Measurements from ENCODE around the gene MYH9.

DNA sequence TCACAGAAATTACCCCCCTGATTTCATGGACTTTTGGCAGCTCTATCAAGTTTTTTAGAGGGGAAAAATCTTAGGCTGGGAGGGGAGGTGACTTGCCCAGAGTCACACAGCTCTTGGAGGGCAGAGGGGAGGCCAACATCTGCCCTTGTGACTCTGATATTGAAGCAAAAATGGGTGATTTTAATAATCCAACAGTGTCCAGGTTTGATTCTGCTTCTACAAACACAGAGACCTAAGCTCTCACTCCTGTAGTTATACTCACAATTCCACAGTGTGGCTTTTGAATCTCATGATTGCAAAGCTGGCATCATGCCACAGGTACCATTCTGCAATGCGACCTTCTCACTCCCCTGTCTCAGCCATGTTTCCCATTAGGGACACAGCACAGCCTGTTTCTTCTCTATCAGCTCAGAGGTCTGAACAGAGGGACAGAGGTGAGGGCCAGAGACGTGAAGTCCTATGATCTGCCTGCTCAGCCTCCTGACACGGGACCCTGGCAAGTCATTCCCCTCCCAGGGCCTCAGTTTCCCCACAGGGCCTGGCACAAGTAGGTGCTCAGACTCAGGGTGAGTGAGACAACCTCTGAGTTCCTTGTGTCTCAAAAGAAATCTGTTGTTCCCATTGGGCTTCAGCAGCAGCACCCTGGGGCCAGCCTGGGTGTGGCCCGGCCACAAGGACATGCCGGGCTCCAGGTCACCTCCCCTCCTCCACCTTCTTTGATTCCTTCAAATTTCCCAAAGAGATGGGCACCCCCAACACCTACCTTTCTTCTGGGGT is 149.2 kb downstream of the MYH9 start:
- TF ChIP-seq, protein P1, sequence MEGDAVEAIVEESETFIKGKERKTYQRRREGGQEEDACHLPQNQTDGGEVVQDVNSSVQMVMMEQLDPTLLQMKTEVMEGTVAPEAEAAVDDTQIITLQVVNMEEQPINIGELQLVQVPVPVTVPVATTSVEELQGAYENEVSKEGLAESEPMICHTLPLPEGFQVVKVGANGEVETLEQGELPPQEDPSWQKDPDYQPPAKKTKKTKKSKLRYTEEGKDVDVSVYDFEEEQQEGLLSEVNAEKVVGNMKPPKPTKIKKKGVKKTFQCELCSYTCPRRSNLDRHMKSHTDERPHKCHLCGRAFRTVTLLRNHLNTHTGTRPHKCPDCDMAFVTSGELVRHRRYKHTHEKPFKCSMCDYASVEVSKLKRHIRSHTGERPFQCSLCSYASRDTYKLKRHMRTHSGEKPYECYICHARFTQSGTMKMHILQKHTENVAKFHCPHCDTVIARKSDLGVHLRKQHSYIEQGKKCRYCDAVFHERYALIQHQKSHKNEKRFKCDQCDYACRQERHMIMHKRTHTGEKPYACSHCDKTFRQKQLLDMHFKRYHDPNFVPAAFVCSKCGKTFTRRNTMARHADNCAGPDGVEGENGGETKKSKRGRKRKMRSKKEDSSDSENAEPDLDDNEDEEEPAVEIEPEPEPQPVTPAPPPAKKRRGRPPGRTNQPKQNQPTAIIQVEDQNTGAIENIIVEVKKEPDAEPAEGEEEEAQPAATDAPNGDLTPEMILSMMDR (IDR thresholded peaks at IDR 0.05; ENCODE audit: low read depth, low read length, missing input control): no peak
- TF ChIP-seq SP1 (IDR thresholded peaks at IDR 0.05) (no peak), RAD21 (IDR thresholded peaks at IDR 0.05) (no peak), FOXA1 (IDR thresholded peaks at IDR 0.05) (no peak), ATF3 (IDR thresholded peaks at IDR 0.05) (no peak)
